GM21717 (cell line): Measurements from ENCODE around the gene LRP5.
A peak's percentile ranks its signal among the peaks of the same experiment; 100 is the strongest.
"Not testable (repeated sequence)": the region's sequence is repeated elsewhere in the genome, so short reads cannot be mapped to it uniquely, and the experiment has no call there.

Experiments used
- ATAC-seq: cut with Tn5 transposase; IDR thresholded peaks from one replicate; pipeline ENCODE4 v1.9.1; 2021; ENCODE audit warnings: mild to moderate bottlenecking, moderate library complexity; ENCODE audit not compliant: unreplicated experiment

LRP5 gene

GRCh38 chr11:68460741-68461574 is 148.6 kb downstream of the LRP5 start, which contains the start of gene PPP6R3:
TSS of gene PPP6R3 (plus strand) at chr11:68460752. CDS start at chr11:68537665, 76,913 bp downstream.
- ATAC-seq: peak; percentile 32

GRCh38 chr11:68461575-68461917 is 149.2 kb downstream of the LRP5 start:
- no peak for ATAC-seq

DNA sequence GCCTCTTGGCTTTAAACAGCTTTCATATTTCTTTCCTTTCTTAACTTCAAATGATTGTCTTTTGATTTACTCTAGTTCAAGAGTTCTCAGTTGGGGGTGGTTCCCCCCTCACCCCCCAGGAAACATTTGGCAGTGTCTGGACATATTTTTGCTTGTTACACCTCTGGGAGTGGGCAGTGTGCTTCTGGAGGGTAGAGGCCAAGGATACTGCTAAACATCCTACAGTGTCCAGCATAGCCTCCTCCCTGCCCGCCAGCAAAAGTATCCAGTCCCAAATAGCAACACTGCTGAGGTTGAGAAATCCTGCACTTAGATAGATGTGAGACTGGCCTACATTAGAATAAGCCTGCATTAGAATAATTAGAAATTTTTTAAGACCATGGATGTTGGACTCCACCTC is 151.3 kb downstream of the LRP5 start:
- no peak for ATAC-seq

DNA sequence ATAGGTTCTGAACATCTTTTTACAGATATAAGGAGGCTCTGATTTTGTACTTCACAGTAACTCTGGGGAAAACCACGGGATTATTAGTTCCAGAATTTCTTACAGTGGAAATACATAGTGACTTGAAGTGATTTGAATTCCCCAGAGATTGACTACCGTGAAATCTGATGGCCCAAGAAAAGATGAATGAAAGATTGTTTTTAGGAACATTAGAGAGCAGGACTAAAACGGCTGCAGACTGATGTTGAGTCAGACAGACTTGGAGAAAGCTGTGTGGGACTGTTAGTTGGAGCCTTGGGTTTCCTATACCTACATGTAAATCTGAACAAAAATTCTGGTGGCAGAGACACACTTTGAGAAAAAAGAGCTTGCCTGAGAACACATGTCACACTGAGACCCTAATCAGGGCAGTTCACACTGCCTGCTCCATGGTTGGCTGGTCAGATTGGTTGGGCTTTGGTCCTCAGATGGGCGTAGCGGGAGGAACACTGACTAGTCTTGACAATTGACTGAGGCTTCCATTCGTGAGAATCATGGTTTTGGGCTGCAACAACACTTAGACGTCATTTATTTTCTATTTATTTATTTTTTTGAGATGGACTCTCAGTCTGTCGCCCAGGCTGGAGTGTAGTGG is 154.9 kb downstream of the LRP5 start:
- ATAC-seq: no peak

DNA sequence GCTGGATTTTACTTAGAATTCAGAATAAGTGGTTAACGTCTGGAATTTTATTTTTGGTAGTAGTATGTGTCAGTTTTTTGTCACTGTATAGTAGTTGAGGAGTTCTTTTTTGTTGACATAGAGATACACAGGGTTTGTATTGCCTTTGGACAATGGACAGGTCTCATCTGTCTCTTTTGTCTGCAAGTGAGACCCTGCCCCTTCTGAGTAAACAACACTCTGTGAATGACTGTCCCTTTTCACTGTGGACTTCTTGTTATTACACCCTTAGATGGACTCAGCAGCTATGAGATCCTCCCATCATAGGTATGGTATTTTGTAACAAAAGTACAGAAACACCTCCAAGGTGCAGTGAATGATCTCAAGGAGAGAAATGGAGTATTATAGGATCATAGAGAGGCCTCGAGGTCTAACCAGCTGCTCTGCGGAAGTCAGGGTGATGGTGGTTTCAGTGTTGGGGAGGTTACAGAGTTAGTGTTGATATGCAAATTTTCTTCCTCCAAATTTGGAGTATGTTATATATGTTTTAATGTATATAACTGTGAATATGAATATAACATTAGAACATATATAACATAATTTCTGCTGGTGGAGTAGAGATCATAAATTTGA is 155.9 kb downstream of the LRP5 start:
- ATAC-seq: no peak

GRCh38 chr11:68469122-68469521 is 156.7 kb downstream of the LRP5 start:
- no peak for ATAC-seq

DNA sequence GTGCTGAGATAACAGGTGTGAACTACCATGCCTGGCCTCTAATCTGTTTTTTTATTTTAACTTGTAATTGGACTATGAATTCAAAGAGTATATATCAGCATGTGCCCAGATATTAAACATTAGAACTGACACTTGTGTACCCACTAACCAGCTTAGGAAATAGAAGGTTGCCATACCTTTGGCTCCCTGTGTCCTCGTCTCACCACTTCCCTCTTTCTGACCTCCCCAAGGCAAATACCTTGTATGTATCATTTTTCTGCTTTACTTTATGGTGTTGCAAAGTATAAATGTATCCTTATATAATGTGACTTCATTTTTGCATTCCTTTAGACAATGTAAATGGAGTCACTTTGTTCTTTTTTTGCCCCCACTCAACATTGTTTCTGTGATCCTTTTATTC is 157.3 kb downstream of the LRP5 start:
- no peak for ATAC-seq

DNA sequence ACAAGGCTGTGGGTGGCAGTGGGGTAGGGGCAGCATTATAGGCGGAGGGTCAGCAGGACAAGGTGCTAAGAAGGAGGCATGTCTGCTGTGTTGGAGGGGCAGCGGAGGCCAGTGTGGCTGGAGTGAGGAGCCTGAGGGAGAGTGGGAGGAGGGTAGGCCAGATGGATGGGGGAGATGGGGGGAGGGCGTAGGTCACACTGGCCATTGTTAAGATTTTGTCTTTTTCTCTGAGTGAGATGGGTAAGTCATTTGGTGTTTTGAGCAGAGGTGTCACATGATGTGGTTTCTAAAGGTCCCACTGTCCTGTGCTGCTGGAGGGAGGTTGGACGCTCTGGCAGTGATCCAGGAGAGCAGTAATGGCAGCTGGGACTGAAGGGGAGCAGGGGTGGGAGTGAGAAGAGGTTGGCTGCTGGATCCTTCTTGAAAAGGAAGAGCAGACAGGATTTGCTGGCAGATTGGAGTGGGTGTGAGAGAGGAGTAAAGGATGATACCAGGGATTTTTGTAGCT is 158.0 kb downstream of the LRP5 start:
- no peak for ATAC-seq

DNA sequence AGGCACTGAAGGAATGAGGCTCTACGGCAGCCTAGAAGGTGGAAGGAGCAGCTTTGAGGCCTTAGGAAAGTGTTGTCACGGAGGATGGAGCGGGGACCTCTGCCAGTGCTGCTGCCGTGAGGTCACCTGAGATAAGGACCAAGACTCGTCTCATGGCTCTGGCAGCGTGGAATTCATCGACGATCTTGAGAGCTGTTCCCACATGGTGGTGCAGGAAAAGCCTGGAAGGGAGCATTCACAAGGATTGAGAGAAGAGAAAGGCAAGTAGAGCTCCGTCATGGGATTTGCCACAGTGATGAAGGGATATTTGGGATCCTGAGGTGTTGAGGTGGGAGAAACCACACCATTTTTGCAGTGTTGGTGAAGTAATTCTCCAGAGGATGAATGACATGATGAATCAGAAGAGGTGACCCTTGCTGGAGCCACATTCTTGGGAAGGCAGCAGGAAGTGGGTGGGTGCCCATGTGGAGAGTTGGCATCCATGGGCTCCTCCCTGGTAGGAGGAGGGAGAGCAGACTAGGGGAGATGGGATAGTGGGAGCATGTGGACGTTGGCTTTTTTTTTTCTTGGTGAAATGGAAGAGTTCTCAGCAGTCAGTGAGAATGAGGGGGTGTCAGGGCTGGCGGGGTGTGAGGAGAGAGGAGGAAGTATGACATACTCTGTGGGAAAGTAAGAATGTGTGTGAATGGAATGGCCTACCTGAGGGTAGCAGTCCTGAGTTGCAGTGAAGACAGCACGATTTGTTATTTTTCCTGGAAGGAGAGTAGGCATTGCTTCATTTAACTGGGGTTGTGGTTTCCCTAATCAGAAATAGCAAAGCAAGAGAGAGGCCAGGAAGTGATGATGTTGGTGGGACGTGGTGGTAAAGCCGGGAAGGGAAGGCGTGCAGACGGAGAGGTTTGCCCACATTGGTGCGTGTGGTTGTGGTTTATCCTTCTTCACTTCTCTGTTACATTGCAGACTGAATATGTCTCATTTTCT is 159.3 kb downstream of the LRP5 start:
- no peak for ATAC-seq

- ATAC-seq: no peak
Observed at GRCh38 chr11:68472778-68473177, 160.4 kb downstream of the LRP5 start.

DNA sequence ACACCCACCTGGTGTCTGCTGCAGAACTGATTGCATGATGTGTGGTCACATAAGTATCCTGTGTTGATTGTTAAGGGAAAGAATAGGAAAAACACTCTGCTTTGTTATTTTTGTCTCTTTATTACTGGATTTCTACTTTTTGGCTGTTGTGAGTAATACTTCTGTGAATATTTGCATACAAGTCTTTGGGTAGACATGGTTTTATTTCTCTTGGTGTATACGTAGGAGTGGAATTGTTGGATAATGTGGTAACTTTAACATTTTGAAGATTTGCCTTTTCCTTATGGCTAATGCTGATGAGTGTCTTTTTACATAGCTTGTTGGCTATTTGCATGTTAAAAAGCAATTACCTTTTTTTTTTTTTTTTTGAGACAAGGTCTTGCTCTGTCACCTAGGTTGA is 161.3 kb downstream of the LRP5 start:
- no peak for ATAC-seq

DNA sequence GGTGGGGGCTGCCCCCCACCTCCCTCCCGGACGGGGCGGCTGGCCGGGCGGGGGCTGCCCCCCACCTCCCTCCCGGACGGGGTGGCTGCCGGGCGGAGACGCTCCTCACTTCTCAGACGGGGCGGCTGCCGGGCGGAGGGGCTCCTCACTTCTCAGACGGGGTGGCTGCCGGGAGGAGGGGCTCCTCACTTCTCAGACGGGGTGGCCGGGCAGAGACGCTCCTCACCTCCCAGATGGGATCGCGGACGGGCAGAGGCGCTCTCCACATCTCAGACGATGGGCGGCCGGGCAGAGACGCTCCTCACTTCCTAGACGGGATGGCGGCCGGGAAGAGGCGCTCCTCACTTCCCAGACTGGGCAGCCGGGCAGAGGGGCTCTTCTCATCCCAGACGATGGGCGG is 163.2 kb downstream of the LRP5 start:
- ATAC-seq: not testable (repeated sequence)

- ATAC-seq: no peak
Observed at GRCh38 chr11:68479390-68479789, 167.0 kb downstream of the LRP5 start.

DNA sequence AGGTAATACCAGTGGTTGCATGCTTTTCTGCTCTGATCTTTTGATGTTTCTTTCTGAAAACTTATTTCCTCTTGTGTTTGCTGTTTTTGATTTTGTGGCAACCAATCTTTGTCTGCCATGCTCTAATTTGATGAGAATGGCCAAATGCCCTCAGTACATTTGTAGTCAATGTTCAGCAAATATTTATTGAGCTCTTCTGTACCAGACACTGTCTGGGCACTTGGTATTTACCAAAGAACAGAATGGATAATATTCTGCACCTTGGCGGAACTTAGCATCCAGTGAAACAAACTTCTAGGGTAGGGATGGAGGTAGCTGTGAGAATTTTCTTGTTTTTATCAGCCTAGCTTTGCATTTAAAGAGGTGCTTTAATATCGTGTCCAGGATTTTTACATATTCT is 167.8 kb downstream of the LRP5 start:
- no peak for ATAC-seq

DNA sequence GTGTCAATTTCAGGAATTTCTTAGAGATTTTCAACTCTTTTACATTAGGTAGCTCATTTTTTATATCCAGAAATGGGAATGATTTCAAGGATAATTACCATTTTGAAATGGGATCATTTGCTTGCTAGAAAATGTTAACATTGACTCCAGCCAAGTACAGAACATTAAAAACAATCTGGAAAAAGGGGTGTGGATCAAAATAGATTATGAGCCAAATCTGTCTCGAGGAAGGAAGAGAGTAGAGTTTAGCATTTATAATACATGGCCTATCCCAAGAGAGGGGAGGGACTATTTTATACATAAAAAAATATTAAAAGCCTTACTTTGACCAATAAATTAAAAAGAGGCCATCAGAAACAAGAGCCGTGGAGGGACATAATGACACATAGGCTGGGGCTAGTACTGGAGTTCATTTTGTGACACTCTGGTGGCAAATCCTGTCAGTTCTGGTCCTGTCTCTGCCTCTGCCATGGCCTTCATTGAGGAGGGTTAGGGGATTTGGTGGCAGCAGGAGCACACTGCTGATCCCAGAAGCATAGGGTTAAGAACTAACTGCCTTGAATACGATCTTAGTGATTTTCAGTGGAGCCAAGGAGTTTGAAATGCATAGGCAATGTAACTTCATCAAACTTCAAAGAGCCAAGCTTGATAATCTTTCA is 168.6 kb downstream of the LRP5 start:
- no peak for ATAC-seq

DNA sequence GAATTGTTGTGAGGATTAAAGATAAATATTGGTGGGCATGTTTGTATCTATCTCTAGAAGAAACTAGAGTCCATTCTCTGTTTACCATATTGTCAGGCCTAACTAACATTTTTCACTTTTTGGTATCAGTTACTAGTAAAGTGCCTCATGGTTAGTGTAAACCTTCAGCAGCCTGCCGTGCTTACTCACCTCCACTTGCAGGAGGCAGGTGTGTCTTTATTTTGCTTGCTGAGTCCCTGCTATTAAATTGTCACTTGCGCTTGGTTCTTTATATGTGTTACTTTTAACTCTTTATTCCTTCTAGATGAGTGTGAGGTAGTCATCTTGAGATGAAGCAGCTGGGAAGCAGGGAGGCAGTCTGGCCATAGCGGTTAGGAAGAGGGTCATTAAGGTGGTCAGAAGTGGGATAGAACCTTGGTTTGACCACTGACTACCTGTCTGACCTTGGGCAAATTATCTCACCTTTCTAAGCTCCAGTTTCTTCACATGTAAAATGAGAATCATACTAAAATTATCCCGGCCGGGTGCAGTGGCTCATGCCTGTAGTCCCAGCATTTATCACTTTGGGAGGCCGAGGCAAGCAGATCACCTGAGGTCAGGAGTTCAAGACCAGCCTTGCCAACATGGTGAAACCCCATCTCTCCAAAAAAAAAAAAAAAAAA is 169.3 kb downstream of the LRP5 start:
- ATAC-seq: no peak

DNA sequence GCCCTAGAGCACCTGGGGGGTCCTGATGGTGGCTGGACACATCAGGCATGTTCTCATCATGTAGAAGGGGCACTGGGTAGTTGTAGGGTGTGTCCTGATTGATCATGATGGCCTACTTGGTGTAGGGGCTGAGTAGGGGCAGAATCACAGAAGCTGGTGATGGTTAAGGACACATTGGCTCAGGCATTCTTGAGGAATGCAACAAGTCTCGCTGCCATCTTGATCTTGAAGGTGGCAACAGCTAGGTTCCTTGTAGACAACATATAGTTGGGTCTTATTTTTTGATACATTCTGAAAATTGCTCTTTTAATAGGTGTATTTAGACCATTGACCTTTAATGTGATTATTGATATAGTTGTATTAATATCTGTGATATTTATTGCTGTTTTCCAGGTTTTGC is 176.2 kb downstream of the LRP5 start:
- ATAC-seq: no peak

DNA sequence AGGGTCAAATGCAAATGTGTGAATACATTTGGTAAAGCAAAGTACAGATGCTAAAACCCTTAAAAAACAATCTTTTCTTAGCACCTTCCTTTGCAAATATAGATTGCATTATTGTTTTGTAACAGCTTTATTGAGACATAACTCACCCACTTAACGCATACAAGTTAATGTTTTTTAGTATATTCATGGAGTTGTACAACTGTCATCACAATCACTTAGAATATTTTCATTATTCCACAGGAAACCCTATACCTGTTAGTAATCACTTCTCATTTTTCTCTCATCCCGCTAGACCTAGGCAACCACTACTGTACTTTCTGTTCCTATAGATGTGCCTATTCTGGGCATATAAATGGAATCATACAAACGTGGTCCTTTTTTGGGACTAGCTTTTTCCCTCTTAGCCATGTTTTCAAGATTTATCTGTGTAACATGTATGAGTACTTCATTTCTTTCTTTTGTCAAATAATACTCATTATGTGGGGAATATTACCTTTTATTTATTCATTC is 182.9 kb downstream of the LRP5 start:
- no peak for ATAC-seq

- ATAC-seq: no peak
Observed at GRCh38 chr11:68495872-68496271, 183.5 kb downstream of the LRP5 start.
